HG02973 (cell line): ENCODE data around the gene CCDC83.
"Not testable (repeated sequence)": the region's sequence is repeated elsewhere in the genome, so short reads cannot be mapped to it uniquely, and the experiment has no call there.

ENCODE experiments used
- ATAC-seq: cut with Tn5 transposase; IDR thresholded peaks from one replicate; pipeline ENCODE4 v1.9.1; 2021; ENCODE audit warnings: moderate library complexity; ENCODE audit not compliant: unreplicated experiment

CCDC83 gene

GRCh38 chr11:85886089-85887056 is 31.2 kb downstream of the CCDC83 start:
- ATAC-seq = no peak

GRCh38 chr11:85889108-85889507 is 33.9 kb downstream of the CCDC83 start:
- ATAC-seq = no peak

DNA sequence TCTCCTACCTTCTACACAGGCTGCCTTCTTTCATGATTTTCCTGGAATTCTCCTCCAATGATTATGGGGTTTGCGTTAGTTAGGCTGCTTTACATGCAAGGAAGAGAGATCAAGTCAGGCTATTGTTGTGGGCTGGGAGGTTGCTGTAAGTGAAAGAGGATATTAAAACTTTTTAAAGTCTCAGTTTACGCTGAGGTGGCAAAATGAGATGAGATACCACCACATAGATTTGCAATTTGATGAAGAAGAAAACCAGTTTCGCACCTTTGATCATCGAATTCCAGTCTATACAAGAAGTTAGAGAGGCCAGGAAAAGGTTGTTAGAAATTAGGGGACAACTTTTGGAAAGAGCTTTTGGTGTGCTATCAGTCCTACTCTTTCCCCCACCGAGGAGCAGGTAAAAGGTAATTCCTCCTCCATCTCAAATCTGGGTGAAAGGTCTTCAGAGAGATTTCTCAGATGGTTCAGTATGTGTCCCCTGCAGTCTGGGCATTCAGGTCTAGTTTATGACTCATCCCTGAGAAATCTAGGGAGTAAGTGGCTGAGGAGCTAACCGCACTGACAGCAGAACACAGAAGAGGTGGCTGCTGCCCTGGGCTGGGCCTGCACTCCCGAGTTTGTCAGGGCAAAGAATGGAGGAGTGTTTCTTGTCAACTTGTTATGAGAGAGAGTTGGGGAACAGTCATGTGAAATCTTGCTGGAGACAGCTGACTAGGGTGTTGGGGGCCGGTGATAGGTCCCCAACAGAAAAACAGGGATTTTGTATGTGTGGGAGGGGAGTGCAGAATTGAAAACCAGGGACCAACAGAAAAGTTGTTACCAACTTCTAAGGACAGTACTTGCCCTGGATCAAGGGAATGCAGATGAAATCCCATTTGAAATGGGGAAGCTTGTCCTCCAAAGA is 34.7 kb downstream of the CCDC83 start:
- ATAC-seq = no peak

DNA sequence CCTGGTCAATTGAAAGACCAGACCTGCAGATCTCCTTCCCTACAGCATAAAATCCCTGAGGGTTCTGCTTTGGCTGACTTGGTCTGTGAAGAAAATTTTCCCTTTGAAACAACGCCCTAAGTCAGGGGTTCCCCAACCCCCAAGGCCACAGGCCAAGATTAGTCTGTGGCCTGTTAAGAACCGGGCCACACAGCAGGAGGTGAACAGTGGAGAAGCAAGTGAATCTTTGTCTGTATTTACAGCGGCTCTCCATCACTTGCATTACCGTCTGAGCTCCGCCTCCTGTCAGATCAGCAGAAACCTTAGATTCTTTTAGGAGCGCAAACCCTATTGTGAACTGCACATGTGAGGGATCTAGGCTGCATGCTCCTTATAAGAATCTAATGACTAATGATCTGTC is 38.2 kb downstream of the CCDC83 start:
- ATAC-seq = no peak

DNA sequence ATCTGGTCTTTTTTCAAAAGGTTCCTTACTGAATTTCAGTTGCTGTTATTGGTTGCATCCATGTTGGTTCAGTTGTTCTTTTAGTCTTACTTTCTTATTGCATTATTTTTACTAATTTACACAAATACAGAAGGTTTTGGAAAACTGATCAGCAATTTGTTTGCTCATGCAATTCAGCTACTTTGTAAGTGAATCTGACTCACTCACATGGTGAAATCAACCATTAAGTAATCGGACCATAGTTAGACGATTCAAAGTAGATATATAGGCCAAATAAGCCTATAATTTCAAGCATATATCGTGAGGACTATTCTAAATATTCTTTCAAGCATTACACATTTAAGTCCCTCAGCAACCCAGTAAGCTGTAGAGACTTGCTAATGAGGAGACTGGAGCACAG is 41.7 kb downstream of the CCDC83 start:
- ATAC-seq = no peak

- no peak for ATAC-seq
Observed at GRCh38 chr11:85898456-85898855, 43.3 kb downstream of the CCDC83 start.

DNA sequence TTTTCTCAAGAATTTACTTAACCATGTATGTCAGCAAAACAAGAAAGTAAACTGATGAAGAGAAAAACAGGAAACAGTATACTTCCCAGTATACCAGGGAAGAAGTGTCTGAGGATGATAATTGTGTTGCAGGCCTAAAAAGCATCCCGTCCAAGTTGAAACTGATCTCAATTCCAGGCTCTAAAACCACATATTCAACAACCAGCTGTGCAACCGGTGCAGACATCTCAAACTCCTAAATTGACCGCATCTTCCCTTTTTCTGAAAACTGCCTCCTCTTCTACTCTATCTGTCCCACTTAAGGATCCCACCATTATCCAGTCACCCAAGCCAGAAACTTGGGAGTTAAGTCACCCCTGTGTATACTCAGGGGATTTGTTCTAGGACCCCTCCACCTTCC is 47.2 kb downstream of the CCDC83 start:
- no peak for ATAC-seq

DNA sequence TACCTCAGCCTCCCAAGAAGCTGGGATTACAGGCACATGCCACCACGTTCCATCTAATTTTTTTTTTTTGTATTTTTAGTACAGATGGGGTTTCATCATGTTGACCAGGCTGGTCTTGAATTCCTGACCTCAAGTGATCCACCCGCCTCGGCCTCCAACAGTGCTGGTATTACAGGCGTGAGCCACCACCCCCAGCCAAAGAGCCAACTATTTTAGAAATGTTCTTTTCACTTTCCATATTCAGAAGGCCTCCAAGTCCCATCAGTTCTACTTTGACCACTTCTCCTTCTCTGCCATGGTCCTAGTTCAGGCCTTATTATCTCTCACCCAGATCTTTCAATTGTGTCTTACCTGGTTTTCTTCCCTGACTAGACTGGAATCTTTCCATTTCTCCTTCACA is 48.2 kb downstream of the CCDC83 start:
- ATAC-seq = no peak

DNA sequence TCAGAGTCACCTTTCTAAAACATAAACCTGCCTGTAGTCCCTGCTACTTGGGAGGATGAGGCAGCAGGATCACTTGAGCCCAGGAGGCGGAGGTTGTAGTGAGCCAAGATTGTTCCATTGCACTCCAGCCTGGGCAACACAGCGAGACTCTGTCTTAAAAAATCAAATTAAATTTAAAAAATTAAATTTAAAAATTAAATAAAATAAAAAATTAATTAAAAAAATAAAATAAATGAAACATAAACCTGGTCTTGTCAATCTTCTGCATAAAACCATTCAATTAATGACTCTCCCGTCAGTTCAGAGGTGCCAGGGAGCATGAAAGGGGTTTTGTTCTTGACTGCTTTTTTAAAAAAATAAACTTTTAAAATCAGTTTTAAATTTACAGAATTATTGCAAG is 48.6 kb downstream of the CCDC83 start:
- no peak for ATAC-seq

GRCh38 chr11:85912414-85912813 is 57.2 kb downstream of the CCDC83 start:
- no peak for ATAC-seq

DNA sequence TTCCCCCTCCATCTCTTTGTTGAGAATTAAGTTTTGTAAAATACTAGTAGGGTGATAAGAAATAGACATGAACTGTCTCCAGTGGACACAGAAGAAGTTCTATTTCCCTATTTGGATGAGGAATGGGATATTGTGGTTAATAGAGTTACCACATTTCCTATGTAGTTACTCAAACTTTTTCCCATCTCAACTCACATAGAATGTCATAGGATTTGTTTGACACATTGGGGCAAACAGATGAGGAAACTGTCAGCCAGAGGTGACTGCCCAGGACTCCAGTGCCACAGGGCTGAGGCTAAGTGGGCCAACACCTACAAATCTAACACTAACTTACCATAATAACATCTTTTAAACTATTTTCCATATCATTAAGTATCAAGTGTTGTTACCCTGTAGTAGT is 58.3 kb downstream of the CCDC83 start:
- no peak for ATAC-seq

DNA sequence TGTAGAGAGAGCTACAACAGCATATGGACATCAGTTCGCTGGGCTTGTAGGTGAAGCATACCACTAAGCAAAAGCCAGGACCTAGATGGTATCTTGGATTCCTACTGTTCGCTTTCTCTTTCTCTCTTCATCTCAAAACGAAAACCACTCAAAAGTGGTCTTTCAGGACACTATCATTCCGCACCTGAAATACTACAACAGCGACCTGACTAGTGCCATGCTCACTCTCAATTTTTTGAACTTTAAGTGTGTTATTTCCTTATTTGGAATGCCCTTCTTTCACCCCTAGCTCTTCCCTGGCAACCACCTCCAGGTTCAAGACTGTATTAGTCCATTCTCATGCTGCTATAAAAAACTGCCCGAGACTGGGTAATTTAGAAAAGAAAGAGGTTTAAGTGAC is 59.2 kb downstream of the CCDC83 start:
- ATAC-seq = no peak

GRCh38 chr11:85918910-85919794 is 64.0 kb downstream of the CCDC83 start:
- ATAC-seq = no peak

- no peak for ATAC-seq
Observed at GRCh38 chr11:85922367-85922766, 67.2 kb downstream of the CCDC83 start.

GRCh38 chr11:85923455-85923854 is 68.3 kb downstream of the CCDC83 start:
- ATAC-seq = no peak

GRCh38 chr11:85926653-85927214 is 71.6 kb downstream of the CCDC83 start:
- not testable (repeated sequence) for ATAC-seq

DNA sequence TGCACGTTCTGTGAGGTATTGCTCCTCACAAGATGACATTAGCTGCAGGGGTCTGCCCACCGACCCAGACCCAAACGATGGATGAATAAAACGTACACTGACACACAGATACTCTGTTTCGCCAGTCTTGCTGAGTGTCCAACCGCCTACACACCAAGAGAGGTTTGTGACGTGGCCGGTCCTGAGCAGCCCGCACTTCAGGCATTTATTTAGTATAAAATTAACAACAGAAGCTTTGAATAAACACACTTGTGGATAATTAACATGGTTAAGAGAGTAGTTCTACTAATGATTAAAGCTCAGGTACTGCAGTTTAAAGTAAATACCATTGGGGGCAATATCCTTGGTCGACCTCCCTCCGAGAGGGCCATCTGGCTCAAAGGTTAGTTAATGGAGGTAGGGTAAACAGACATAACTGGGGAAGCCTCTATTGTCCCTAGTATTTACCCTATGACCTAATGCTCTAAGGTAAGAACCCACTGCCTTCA is 75.7 kb downstream of the CCDC83 start:
- no peak for ATAC-seq

DNA sequence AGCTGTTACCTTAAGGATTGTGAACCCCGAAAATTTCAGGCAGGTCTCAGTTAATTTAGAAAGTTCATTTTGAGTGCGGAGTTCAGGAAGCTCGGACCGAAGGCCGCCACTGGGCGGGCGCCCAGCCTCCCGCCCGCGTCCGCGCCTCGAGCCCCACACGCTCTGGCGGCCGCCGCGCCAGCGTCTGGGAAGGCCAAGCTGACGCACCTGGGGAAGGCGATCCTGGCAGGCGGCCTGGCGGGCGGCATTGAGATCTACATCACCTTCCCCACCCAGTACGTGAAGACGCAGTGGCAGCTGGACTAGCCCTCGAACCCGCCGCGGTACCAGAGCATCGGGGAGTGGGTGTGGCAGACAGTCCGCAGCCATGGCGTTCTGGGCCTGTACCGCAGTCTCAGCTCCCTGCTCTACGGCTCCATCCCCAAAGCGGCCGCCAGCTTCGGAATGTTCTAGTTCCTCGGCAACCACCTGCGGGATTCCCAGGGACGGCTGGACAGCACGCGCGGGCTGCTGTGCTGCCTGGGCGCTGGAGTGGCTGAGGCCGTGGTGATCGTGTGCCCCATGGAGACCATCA is 79.5 kb downstream of the CCDC83 start:
- ATAC-seq = no peak

DNA sequence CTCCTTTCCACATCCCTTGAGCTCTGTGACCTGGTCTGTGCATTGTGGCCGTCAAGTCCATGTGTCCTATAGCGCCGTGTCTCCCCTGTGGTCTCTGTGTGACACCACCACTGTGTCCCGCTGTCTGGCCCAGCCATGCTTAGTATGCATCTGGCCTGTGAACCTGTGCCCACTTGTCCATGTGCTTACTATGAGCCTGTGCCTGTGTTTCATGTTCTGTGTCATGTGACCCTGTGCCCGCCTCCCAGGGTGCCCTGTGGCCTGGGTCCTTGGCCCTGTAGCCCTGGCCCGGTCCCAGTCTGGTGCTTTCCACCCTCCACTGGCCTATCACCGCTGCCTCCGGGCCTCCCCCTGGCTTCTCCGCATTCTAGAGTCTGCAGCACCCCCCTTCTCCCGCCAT is 80.6 kb downstream of the CCDC83 start:
- ATAC-seq = no peak

- no peak for ATAC-seq
Observed at GRCh38 chr11:85937835-85938234, 82.7 kb downstream of the CCDC83 start.
